Measurements from ENCODE around the gene MCM8.

- TF ChIP-seq POLR2A (IDR thresholded peaks at IDR 0.05; ENCODE audit: low read length) (peak; percentile 21), GATA1 (IDR thresholded peaks at IDR 0.05; ENCODE audit: low read depth, low read length) (no peak)
These were observed 61.7 kb downstream of the MCM8 start for GRCh38 chr20:6012179-6012578.

Measured in erythroblast (primary cell).